Activated CD8-positive, alpha-beta T cell treated with anti-CD3 and anti-CD28 coated beads, Interleukin-2, amount 10 ng/mL, durations not matched to agents 7 days and 5 days (primary cell): ENCODE results near the gene LRPPRC. TPM values are rescaled to one million over a fixed set of nuclear protein-coding genes. Genes with fewer than 3 reads are reported as not detected.
A peak's percentile ranks its signal among the peaks of the same experiment; 100 is the strongest.
"Not testable (repeated sequence)": the region's sequence is repeated elsewhere in the genome, so short reads cannot be mapped to it uniquely, and the experiment has no call there.

Source experiments
- ATAC-seq: fragments of 150-1000 bp; cut with Tn5 transposase; one replicate; pipeline ENCODE4 v1.10.0; 2021; ENCODE audit warnings: moderate library complexity
- CTCF ChIA-PET: fragments of 350-600 bp; sonication (Branson Sonifier 250); formaldehyde crosslinking; loops from one replicate; lab custom pipeline; 2021; ENCODE audit warnings: antibody characterized with exemption; lab: Charles Lee
- POLR2A ChIA-PET: fragments of 350-600 bp; sonication (Branson Sonifier 250); formaldehyde crosslinking; loops from one replicate; lab custom pipeline; 2021; ENCODE audit warnings: antibody characterized with exemption; lab: Charles Lee
- DNase-seq: peaks from one replicate; pipeline ENCODE4 v3.0.0-alpha.2; 2020
- H3K27ac Mint-ChIP-seq: one replicate; pipeline ENCODE4 v1.8.0; 2021; ENCODE audit warnings: mild to moderate bottlenecking, mixed read lengths
- H3K27me3 Mint-ChIP-seq: one replicate; pipeline ENCODE4 v1.8.0; 2021; ENCODE audit warnings: low read depth, mixed read lengths
- H3K36me3 Mint-ChIP-seq: one replicate; pipeline ENCODE4 v1.8.0; 2021; ENCODE audit warnings: low read depth, mixed read lengths
- H3K4me1 Mint-ChIP-seq: one replicate; pipeline ENCODE4 v1.8.0; 2021; ENCODE audit warnings: low read depth, mixed read lengths
- H3K4me3 Mint-ChIP-seq: one replicate; pipeline ENCODE4 v1.8.0; 2021; ENCODE audit warnings: mild to moderate bottlenecking, mixed read lengths
- H3K9me3 Mint-ChIP-seq: one replicate; pipeline ENCODE4 v1.8.0; 2022; ENCODE audit warnings: mixed read lengths; ENCODE audit not compliant: insufficient read depth
- total RNA-seq, 2 experiments: library from RNA; stranded (reverse); gene quantifications; one replicate each; pipeline ENCODE4 v1.2.3, GENCODE V29; 2021

LRPPRC gene
- total RNA-seq, 2 experiments from 2014 or later, result 91.2 to 94.7 TPM

DNA sequence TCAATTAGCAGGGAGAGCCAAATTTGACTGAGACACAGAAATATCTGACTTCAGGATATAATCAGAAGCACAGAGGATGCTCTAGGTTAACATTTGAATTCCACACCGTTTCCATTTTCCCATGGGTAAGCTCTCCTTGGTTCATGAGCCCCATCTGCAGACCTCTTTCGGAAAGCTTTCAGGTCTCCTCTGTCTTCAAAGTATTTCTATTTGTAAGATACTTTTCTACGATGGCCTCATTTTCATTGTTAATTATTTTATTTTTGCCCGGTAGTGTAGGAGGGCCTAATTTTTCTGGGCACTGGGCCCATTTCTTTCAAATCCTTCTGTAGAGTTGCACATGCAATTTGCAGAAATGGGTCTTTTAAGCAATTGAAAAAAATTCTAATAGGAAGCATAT is 53.8 kb downstream of the LRPPRC start:
- no peak overlapping the region for H3K27ac Mint-ChIP-seq
- H3K27me3 Mint-ChIP-seq, result no peaks in the 10 kb centered on the region
- H3K9me3 Mint-ChIP-seq, result no peaks in the 10 kb centered on the region
- POLR2A ChIA-PET, result no interaction called here
- peaks cover 47% of the 10 kb centered on the region for H3K36me3 Mint-ChIP-seq
- no peak overlapping the region for H3K4me3 Mint-ChIP-seq
- DNase-seq, result no peak
- CTCF ChIA-PET, result interaction anchor here (0.9 to 1.3 kb wide), 2 partner anchors 9 to 20 kb away, joined by 3 to 6 read pairs; no protein-coding TSS in a partner anchor
- ATAC-seq, result no peak
- H3K4me1 Mint-ChIP-seq, result no peaks in the 10 kb centered on the region

- Mint-ChIP-seq H3K4me3 (no peak overlapping the region), H3K36me3 (peaks cover 44% of the 10 kb centered on the region), H3K27ac (no peak overlapping the region), H3K27me3 (no peaks in the 10 kb centered on the region), H3K4me1 (no peaks in the 10 kb centered on the region), H3K9me3 (no peaks in the 10 kb centered on the region)
- CTCF ChIA-PET, result interaction anchor here (0.9 to 1.4 kb wide), 3 partner anchors 9 to 20 kb away, joined by 3 to 6 read pairs (median 5); no protein-coding TSS in a partner anchor
- POLR2A ChIA-PET, result no interaction called here
- ATAC-seq (no peak), DNase-seq (no peak)
Observed at GRCh38 chr2:43941359-43941758, 54.4 kb downstream of the LRPPRC start.

DNA sequence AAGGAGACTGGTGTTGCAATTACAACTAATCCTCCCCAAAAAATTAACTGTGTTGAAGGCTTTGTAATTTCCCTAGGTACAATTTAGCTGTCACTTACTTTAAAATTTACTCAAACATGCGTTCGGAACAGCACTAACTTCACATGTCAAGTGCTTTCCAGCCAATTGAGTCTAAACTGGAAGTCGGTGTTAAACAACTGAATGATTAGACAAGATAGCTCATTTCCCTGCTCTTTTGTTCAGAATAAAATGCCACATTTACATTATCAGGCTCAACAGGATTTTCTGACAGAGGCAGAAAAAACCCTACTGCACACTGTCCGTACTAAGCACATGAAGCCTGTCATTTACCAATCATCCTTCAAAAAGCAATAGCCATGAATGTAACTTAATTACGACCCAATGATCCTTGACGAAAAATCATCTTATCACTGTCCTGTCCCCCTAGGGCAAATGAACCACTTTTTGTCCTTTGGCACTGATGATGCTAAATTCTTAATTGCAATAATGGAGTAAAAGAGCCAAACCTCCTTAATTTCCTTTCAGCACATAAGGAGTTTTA is 56.0 kb downstream of the LRPPRC start:
- no peak for DNase-seq
- ATAC-seq, result no peak
- Mint-ChIP-seq H3K27ac (no peak overlapping the region), H3K36me3 (peaks cover 36% of the 10 kb centered on the region), H3K27me3 (no peaks in the 10 kb centered on the region), H3K4me3 (no peak overlapping the region), H3K9me3 (no peaks in the 10 kb centered on the region), H3K4me1 (no peaks in the 10 kb centered on the region)
- CTCF ChIA-PET, result interaction anchor here (0.6 to 2.4 kb wide), 2 partner anchors 12 to 307 kb away, joined by 3 to 7 read pairs; no protein-coding TSS in a partner anchor
- POLR2A ChIA-PET, result no interaction called here

GRCh38 chr2:43937269-43937820 is 58.4 kb downstream of the LRPPRC start:
- DNase-seq (no peak), ATAC-seq (no peak)
- Mint-ChIP-seq H3K4me3 (no peak overlapping the region), H3K27me3 (no peaks in the 10 kb centered on the region), H3K36me3 (peaks cover 39% of the 10 kb centered on the region), H3K9me3 (no peaks in the 10 kb centered on the region), H3K4me1 (no peaks in the 10 kb centered on the region), H3K27ac (no peak overlapping the region)
- CTCF ChIA-PET, result interaction anchor here (1.4 to 1.7 kb wide), 2 partner anchors 14 to 42 kb away, joined by 3 to 5 read pairs; no protein-coding TSS in a partner anchor
- POLR2A ChIA-PET, result no interaction called here

- CTCF ChIA-PET, result no interaction called here
- Mint-ChIP-seq H3K9me3 (no peaks in the 10 kb centered on the region), H3K27me3 (no peaks in the 10 kb centered on the region)
Observed at GRCh38 chr2:43934567-43934966, 61.2 kb downstream of the LRPPRC start.

GRCh38 chr2:43931293-43931692 is 64.5 kb downstream of the LRPPRC start:
- no peak overlapping the region for H3K27ac Mint-ChIP-seq
- no peak overlapping the region for H3K4me3 Mint-ChIP-seq
- ChIA-PET CTCF (interaction anchor here (1.3 to 1.8 kb wide), 2 partner anchors 10 to 20 kb away, joined by 5 to 9 read pairs; no protein-coding TSS in a partner anchor), POLR2A (no interaction called here)
- DNase-seq (no peak), ATAC-seq (no peak)
- H3K36me3 Mint-ChIP-seq, result peaks cover 50% of the 10 kb centered on the region
- H3K27me3 Mint-ChIP-seq, result no peaks in the 10 kb centered on the region
- H3K4me1 Mint-ChIP-seq, result peaks cover 9% of the 10 kb centered on the region
- H3K9me3 Mint-ChIP-seq, result no peaks in the 10 kb centered on the region

More at GRCh38 chr2:43934567-43934966, 61.2 kb downstream of the LRPPRC start:
- H3K27ac Mint-ChIP-seq, result no peak overlapping the region
- peaks cover 40% of the 10 kb centered on the region for H3K36me3 Mint-ChIP-seq
- POLR2A ChIA-PET, result no interaction called here
- no peak for DNase-seq
- no peak overlapping the region for H3K4me3 Mint-ChIP-seq
- ATAC-seq, result no peak
- no peaks in the 10 kb centered on the region for H3K4me1 Mint-ChIP-seq

GRCh38 chr2:43927442-43927841 is 68.3 kb downstream of the LRPPRC start:
- Mint-ChIP-seq H3K4me1 (peaks cover 9% of the 10 kb centered on the region), H3K27ac (peak overlapping the region; percentile 49), H3K27me3 (no peaks in the 10 kb centered on the region), H3K4me3 (peak overlapping the region; percentile 30), H3K9me3 (no peaks in the 10 kb centered on the region), H3K36me3 (peaks cover 51% of the 10 kb centered on the region)
- CTCF ChIA-PET, result no interaction called here
- ATAC-seq (no peak), DNase-seq (no peak)
- POLR2A ChIA-PET, result no interaction called here

- H3K27ac Mint-ChIP-seq, result no peak overlapping the region
- H3K36me3 Mint-ChIP-seq, result peaks cover 45% of the 10 kb centered on the region
- CTCF ChIA-PET, result no interaction called here
- peaks cover 9% of the 10 kb centered on the region for H3K4me1 Mint-ChIP-seq
- no peaks in the 10 kb centered on the region for H3K9me3 Mint-ChIP-seq
- DNase-seq (no peak), ATAC-seq (no peak)
- POLR2A ChIA-PET, result no interaction called here
- H3K4me3 Mint-ChIP-seq, result no peak overlapping the region
- H3K27me3 Mint-ChIP-seq, result no peaks in the 10 kb centered on the region
Observed at GRCh38 chr2:43925431-43925830, 70.4 kb downstream of the LRPPRC start.

DNA sequence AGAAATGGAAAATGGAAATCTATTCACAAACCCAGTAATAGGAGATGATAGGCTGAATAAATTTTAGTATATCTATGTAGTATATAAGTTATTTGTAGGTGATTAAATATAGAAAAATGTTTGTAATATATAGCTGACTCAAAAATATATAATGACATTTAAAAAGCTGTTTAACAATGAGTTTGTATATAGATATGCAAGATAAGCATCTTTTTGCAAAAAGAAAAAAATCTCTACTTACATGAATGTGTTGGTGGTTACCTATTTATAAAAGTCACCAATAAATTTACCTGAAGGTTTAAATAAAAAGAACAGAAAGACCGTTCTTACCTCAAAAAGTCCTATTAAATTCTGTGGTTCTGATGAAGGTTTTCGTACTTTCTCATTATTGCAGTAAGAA is 71.3 kb downstream of the LRPPRC start:
- Mint-ChIP-seq H3K27me3 (no peaks in the 10 kb centered on the region), H3K9me3 (no peaks in the 10 kb centered on the region), H3K27ac (no peak overlapping the region), H3K4me1 (peaks cover 9% of the 10 kb centered on the region), H3K36me3 (peaks cover 42% of the 10 kb centered on the region), H3K4me3 (no peak overlapping the region)
- no peak for DNase-seq
- ChIA-PET POLR2A (no interaction called here), CTCF (no interaction called here)
- no peak for ATAC-seq

GRCh38 chr2:43911136-43911790 is 84.5 kb downstream of the LRPPRC start:
- H3K27ac Mint-ChIP-seq, DNase-seq, H3K27me3 Mint-ChIP-seq, CTCF ChIA-PET, H3K9me3 Mint-ChIP-seq, H3K4me3 Mint-ChIP-seq, POLR2A ChIA-PET, ATAC-seq, H3K4me1 Mint-ChIP-seq: not testable (repeated sequence)
- H3K36me3 Mint-ChIP-seq, result peaks cover 43% of the 10 kb centered on the region

DNA sequence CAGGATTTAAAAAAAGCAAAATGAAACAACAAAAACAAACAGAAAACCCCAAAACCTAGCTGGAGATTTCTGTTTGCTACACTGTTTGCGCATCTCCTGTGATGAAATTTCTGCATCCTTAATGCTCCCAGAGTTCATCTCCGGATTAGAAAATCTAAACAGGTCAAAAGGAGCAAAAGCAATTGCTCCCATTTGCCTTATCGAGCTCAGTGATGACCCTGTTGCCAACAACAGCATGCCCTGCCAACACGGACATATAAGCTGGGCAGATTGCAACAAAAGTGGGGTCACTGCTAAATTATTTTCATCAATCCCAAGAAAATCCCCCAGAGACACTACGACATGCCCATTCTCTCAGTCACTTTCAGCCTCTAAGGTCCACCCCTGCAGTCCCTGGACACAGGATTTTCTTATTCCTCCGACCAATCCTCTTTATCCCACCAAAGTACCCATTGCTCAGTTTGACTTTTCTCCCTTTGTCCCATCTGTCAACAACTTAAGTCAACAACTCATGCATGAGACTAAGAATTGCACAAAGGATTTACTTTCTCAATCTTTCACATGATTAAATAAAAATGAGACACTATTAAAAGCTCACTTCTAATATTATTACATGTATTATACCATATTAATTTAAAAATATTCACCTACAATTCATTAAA is 89.2 kb downstream of the LRPPRC start:
- CTCF ChIA-PET, result interaction anchor here (1.7 kb wide), 1 partner anchor 29 kb away, joined by 8 read pairs; no protein-coding TSS in a partner anchor
- Mint-ChIP-seq H3K27me3 (no peaks in the 10 kb centered on the region), H3K36me3 (peaks cover 51% of the 10 kb centered on the region), H3K27ac (no peak overlapping the region), H3K4me3 (no peak overlapping the region), H3K4me1 (no peaks in the 10 kb centered on the region), H3K9me3 (no peaks in the 10 kb centered on the region)
- DNase-seq, result no peak
- POLR2A ChIA-PET, result no interaction called here
- no peak for ATAC-seq
